ENCODE results near the gene FOXN3. TPM values are rescaled to one million over a fixed set of nuclear protein-coding genes. Genes with fewer than 3 reads are reported as not detected.

FOXN3 gene
- total RNA-seq, 2 donors from 2014 or later = 61.2 to 84.1 TPM

GRCh38 chr14:89379006-89379405 is 38.0 kb downstream of the FOXN3 start:
- H3K27ac ChIP-seq (ENCODE audit: low read depth, low read length) = no peak overlapping the region
- Mint-ChIP-seq H3K27me3 (ENCODE audit: insufficient read depth) (no peaks in the 10 kb centered on the region), H3K9me3 (peaks cover 22% of the 10 kb centered on the region), H3K27ac (no peak overlapping the region), H3K4me1 (peaks cover 3% of the 10 kb centered on the region), H3K4me3 (no peak overlapping the region), H3K36me3 (ENCODE audit: low read depth) (peaks cover 37% of the 10 kb centered on the region)
- H3K9ac ChIP-seq (ENCODE audit: extremely low read depth, low read length, poor library complexity, severe bottlenecking) = no peak overlapping the region
- WGBS, 2 experiments (ENCODE audit: insufficient coverage in 1 of 2, insufficient read length in 1 of 2) = 95 to 96% methylated on average over 2 to 9 of the region's 9 CpGs
- H3K4me3 ChIP-seq (ENCODE audit: low read length) = no peak overlapping the region
- no peaks in the 10 kb centered on the region for H3K36me3 ChIP-seq (ENCODE audit: control insufficient read depth, insufficient read depth, low read length)
- no peaks in the 10 kb centered on the region for H3K27me3 ChIP-seq (ENCODE audit: control insufficient read depth, insufficient read depth, low read length, poor library complexity, severe bottlenecking)
- no peaks in the 10 kb centered on the region for H3K4me1 ChIP-seq (ENCODE audit: control insufficient read depth, insufficient read depth, low read length)
- no peak for DNase-seq
- no peak for TF ChIP-seq CTCF (conservative IDR thresholded peaks at IDR 0.05)
- peaks cover 29% of the 10 kb centered on the region for H3K9me3 ChIP-seq (ENCODE audit: control insufficient read depth, low read length)

DNA sequence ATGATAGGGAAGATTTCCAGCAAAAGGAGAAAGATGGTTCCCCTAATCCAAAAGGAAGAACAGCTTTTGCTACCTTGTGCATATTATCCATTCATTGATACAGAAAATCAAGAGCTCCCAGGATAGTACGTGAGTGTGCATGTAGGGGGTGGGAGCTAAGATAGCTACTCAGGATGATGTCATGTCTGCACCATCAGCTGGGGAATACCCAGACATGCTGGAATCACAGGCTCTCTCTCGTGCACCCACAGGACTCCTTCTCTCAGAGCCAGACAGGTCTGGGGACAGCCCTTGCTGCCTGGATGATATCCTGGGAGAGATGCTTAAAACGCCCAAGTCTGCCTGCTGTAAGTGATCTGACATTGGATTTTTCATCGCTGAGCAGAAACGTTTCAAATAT is 38.9 kb downstream of the FOXN3 start:
- Histone ChIP-seq H3K9me3 (ENCODE audit: control insufficient read depth, low read length) (peaks cover 30% of the 10 kb centered on the region), H3K4me3 (ENCODE audit: low read length) (no peak overlapping the region), H3K27ac (ENCODE audit: low read depth, low read length) (no peak overlapping the region), H3K4me1 (ENCODE audit: control insufficient read depth, insufficient read depth, low read length) (no peaks in the 10 kb centered on the region), H3K27me3 (ENCODE audit: control insufficient read depth, insufficient read depth, low read length, poor library complexity, severe bottlenecking) (no peaks in the 10 kb centered on the region), H3K36me3 (ENCODE audit: control insufficient read depth, insufficient read depth, low read length) (no peaks in the 10 kb centered on the region), H3K9ac (ENCODE audit: extremely low read depth, low read length, poor library complexity, severe bottlenecking) (no peak overlapping the region)
- WGBS, 2 experiments (ENCODE audit: insufficient coverage in 1 of 2, insufficient read length in 1 of 2) = 78 to 88% methylated on average over 1 to 5 of the region's 5 CpGs
- no peak for TF ChIP-seq CTCF (conservative IDR thresholded peaks at IDR 0.05)
- no peaks in the 10 kb centered on the region for H3K27me3 Mint-ChIP-seq (ENCODE audit: insufficient read depth)
- H3K4me1 Mint-ChIP-seq = no peaks in the 10 kb centered on the region
- H3K4me3 Mint-ChIP-seq = no peak overlapping the region
- no peak overlapping the region for H3K27ac Mint-ChIP-seq
- peaks cover 37% of the 10 kb centered on the region for H3K36me3 Mint-ChIP-seq (ENCODE audit: low read depth)
- H3K9me3 Mint-ChIP-seq = peaks cover 22% of the 10 kb centered on the region
- no peak for DNase-seq

GRCh38 chr14:89377544-89377943 is 39.5 kb downstream of the FOXN3 start:
- H3K4me1 Mint-ChIP-seq = no peaks in the 10 kb centered on the region
- H3K36me3 Mint-ChIP-seq (ENCODE audit: low read depth) = peaks cover 37% of the 10 kb centered on the region
- Histone ChIP-seq H3K27ac (ENCODE audit: low read depth, low read length) (no peak overlapping the region), H3K9ac (ENCODE audit: extremely low read depth, low read length, poor library complexity, severe bottlenecking) (no peak overlapping the region), H3K4me3 (ENCODE audit: low read length) (no peak overlapping the region), H3K27me3 (ENCODE audit: control insufficient read depth, insufficient read depth, low read length, poor library complexity, severe bottlenecking) (no peaks in the 10 kb centered on the region), H3K4me1 (ENCODE audit: control insufficient read depth, insufficient read depth, low read length) (no peaks in the 10 kb centered on the region), H3K36me3 (ENCODE audit: control insufficient read depth, insufficient read depth, low read length) (no peaks in the 10 kb centered on the region), H3K9me3 (ENCODE audit: control insufficient read depth, low read length) (peaks cover 30% of the 10 kb centered on the region)
- no peak for TF ChIP-seq CTCF (conservative IDR thresholded peaks at IDR 0.05)
- H3K9me3 Mint-ChIP-seq = peaks cover 22% of the 10 kb centered on the region
- H3K4me3 Mint-ChIP-seq = no peak overlapping the region
- H3K27ac Mint-ChIP-seq = no peak overlapping the region
- 88 to 96% methylated on average over 3 of the region's 3 CpGs for WGBS, 2 experiments (ENCODE audit: insufficient coverage in 1 of 2, insufficient read length in 1 of 2)
- DNase-seq = no peak
- H3K27me3 Mint-ChIP-seq (ENCODE audit: insufficient read depth) = no peaks in the 10 kb centered on the region
